ENCODE measurements around the gene PRTFDC1. TPM values are rescaled to one million over a fixed set of nuclear protein-coding genes. Genes with fewer than 3 reads are reported as not detected.
"Not testable (repeated sequence)": the region's sequence is repeated elsewhere in the genome, so short reads cannot be mapped to it uniquely, and the experiment has no call there.

Gene PRTFDC1
- total RNA-seq, 4 donors from 2014 or later, result 3.4 to 20.6 (median 13.9) TPM

GRCh38 chr10:24958721-24959381 is 6.4 kb upstream of the PRTFDC1 start:
- Histone ChIP-seq H3K9me3 (no peaks in the 10 kb centered on the region), H3K4me3 (no peak overlapping the region), H3K36me3 (no peaks in the 10 kb centered on the region), H3K4me1 (no peaks in the 10 kb centered on the region), H3K27me3 (no peaks in the 10 kb centered on the region), H3K27ac (peak overlapping the region; percentile 29 to 67 (median 36))
- TF ChIP-seq POLR2A (IDR thresholded peaks at IDR 0.05) (no peak), CTCF (IDR thresholded peaks at IDR 0.05) (no peak)
- DNase-seq, result no peak

- Histone ChIP-seq H3K4me1 (peaks cover 0 to 2% (median 0%) of the 10 kb centered on the region in 4 donors), H3K4me3 (no peak overlapping the region), H3K27me3 (no peaks in the 10 kb centered on the region), H3K27ac (peak overlapping the region; percentile 29 to 67 (median 44)), H3K9me3 (no peaks in the 10 kb centered on the region), H3K36me3 (no peaks in the 10 kb centered on the region)
- no peak for TF ChIP-seq CTCF (IDR thresholded peaks at IDR 0.05)
- TF ChIP-seq POLR2A (IDR thresholded peaks at IDR 0.05), result no peak
- no peak for DNase-seq
These were observed 5.8 kb upstream of the PRTFDC1 start for GRCh38 chr10:24958091-24958720.

GRCh38 chr10:24957624-24958051 is 5.2 kb upstream of the PRTFDC1 start:
- not testable (repeated sequence) for DNase-seq, H3K27me3 ChIP-seq
- peak overlapping the region in 1 of 4 donors; percentile 11 for H3K27ac ChIP-seq

GRCh38 chr10:24953675-24954074 is 1.3 kb upstream of the PRTFDC1 start:
- no peaks in the 10 kb centered on the region for H3K27me3 ChIP-seq
- peaks cover 0 to 15% (median 0%) of the 10 kb centered on the region in 4 donors for H3K4me1 ChIP-seq
- TF ChIP-seq CTCF (IDR thresholded peaks at IDR 0.05) (no peak), POLR2A (IDR thresholded peaks at IDR 0.05) (no peak)
- H3K36me3 ChIP-seq, result no peaks in the 10 kb centered on the region
- no peak overlapping the region for H3K4me3 ChIP-seq
- no peaks in the 10 kb centered on the region for H3K9me3 ChIP-seq
- H3K27ac ChIP-seq, result peak overlapping the region in 1 of 4 donors; percentile 75
- no peak for DNase-seq

More at GRCh38 chr10:24957624-24958051, 5.2 kb upstream of the PRTFDC1 start:
- not testable (repeated sequence) for H3K36me3 ChIP-seq, H3K4me3 ChIP-seq, H3K9me3 ChIP-seq, H3K4me1 ChIP-seq

GRCh38 chr10:24952707-24953645 is 570 bp upstream of the PRTFDC1 start:
- H3K4me3 ChIP-seq, result peak overlapping the region; percentile 65 to 93 (median 74)
- no peaks in the 10 kb centered on the region for H3K27me3 ChIP-seq
- peak in 5 of 6 experiments; percentile 23 to 60 (median 47) for TF ChIP-seq CTCF (IDR thresholded peaks at IDR 0.05)
- peak in 1 of 2 donors; percentile 10 for TF ChIP-seq POLR2A (IDR thresholded peaks at IDR 0.05)
- peak overlapping the region; percentile 75 to 88 (median 78) for H3K27ac ChIP-seq
- no peaks in the 10 kb centered on the region for H3K9me3 ChIP-seq
- H3K36me3 ChIP-seq, result no peaks in the 10 kb centered on the region
- H3K4me1 ChIP-seq, result peaks cover 0 to 15% (median 0%) of the 10 kb centered on the region in 4 donors
- DNase-seq, result peak; percentile 50 to 67 (median 67)
